Natural killer cell treated with Interleukin-12 subunit alpha and Interleukin-12 subunit beta and Interleukin-15 and Interleukin-18, amount 100 ng/mL, for 72 hours (primary cell): Measurements from ENCODE around the gene CALHM4. TPM values are rescaled to one million over a fixed set of nuclear protein-coding genes. Genes with fewer than 3 reads are reported as not detected.

Experiments used
- total RNA-seq, 2 donors: library from RNA; stranded (reverse); gene quantifications; one replicate each; pipeline ENCODE4 v1.2.3, GENCODE V29; 2022

CALHM4 gene
- total RNA-seq, 2 donors from 2014 or later: not detected

Other genes starting within 250 kb of the CALHM4 start
- gene DSE, start 182.8 kb upstream of the CALHM4 start, total RNA-seq: 10 to 100 TPM; 21.9 to 25.9 TPM
- gene CALHM6, start 92.4 kb upstream of the CALHM4 start, total RNA-seq: 1 to 10 TPM; 8.0 to 9.6 TPM
- not detected for gene CALHM5, start 42.1 kb upstream of the CALHM4 start, total RNA-seq
- gene TRAPPC3L, start 8.1 kb upstream of the CALHM4 start, total RNA-seq: not detected
- 10 to 100 TPM; 36.5 to 36.8 TPM for gene RWDD1, start 17.8 kb downstream of the CALHM4 start, total RNA-seq
- under 1 TPM; 0.24 to 0.95 TPM for gene RSPH4A, start 62.7 kb downstream of the CALHM4 start, total RNA-seq
- gene ZUP1, start 115.0 kb downstream of the CALHM4 start, total RNA-seq: 10 to 100 TPM; 27.0 to 29.4 TPM
- gene KPNA5, start 127.5 kb downstream of the CALHM4 start, total RNA-seq: 10 to 100 TPM in 1 of 2 donors, 1 to 10 TPM in 1; 7.6 to 10.5 TPM
- not detected for gene FAM162B, start 212.0 kb downstream of the CALHM4 start, total RNA-seq